MM.1S (cell line): ENCODE data around the gene IGSF6.

Experiments used
- DNase-seq: peaks from one replicate; pipeline ENCODE4 v3.0.0-alpha.2; 2015
- H2AFZ ChIP-seq: fragments of 300-600 bp; sonication (generic); 2 replicates; pipeline ENCODE4 v1.6.0; 2016; ENCODE audit warnings: antibody characterized with exemption, low read length
- H3F3A ChIP-seq: fragments of 300-600 bp; sonication (generic); 2 replicates; pipeline ENCODE4 v1.6.1; 2016; ENCODE audit warnings: mild to moderate bottlenecking, antibody characterized with exemption, low read length, moderate library complexity, mixed read lengths; ENCODE audit not compliant: insufficient read depth
- H3K27ac ChIP-seq: fragments of 300-600 bp; sonication (generic); 2 replicates; pipeline ENCODE4 v1.5.1; 2016; ENCODE audit warnings: mild to moderate bottlenecking, low read length
- H3K27me3 ChIP-seq: fragments of 300-600 bp; sonication (generic); replicated peaks from 2 replicates; pipeline ENCODE4 v1.6.0; 2016; ENCODE audit warnings: low read length; ENCODE audit not compliant: insufficient read depth
- H3K36me3 ChIP-seq: fragments of 300-600 bp; sonication (generic); replicated peaks from 2 replicates; pipeline ENCODE4 v1.6.1; 2016; ENCODE audit warnings: mild to moderate bottlenecking, low read length, mixed read lengths; ENCODE audit not compliant: insufficient read depth
- H3K4me1 ChIP-seq: fragments of 300-600 bp; sonication (generic); 2 replicates; pipeline ENCODE4 v1.6.1; 2016; ENCODE audit warnings: low read length, mixed read lengths
- H3K4me2 ChIP-seq: fragments of 300-600 bp; sonication (generic); 2 replicates; pipeline ENCODE4 v1.6.0; 2016; ENCODE audit warnings: low read depth, low read length
- H3K4me3 ChIP-seq: fragments of 300-600 bp; sonication (generic); 2 replicates; pipeline ENCODE4 v1.5.1; 2016; ENCODE audit warnings: low read length, mixed read lengths
- H3K79me2 ChIP-seq: fragments of 300-600 bp; sonication (generic); 2 replicates; pipeline ENCODE4 v1.6.1; 2016; ENCODE audit warnings: mixed run types, low read length, mixed read lengths
- H3K9ac ChIP-seq: fragments of 300-600 bp; sonication (generic); 2 replicates; pipeline ENCODE4 v1.6.1; 2016; ENCODE audit warnings: low read length, mixed read lengths
- H3K9me2 ChIP-seq: fragments of 300-600 bp; sonication (generic); replicated peaks from 2 replicates; pipeline ENCODE4 v1.6.1; 2016; ENCODE audit warnings: mild to moderate bottlenecking, low read length, mixed read lengths; ENCODE audit not compliant: insufficient read depth
- H3K9me3 ChIP-seq: fragments of 300-600 bp; sonication (generic); replicated peaks from 2 replicates; pipeline ENCODE4 v1.6.1; 2016; ENCODE audit warnings: mild to moderate bottlenecking, low read length, mixed read lengths; ENCODE audit not compliant: insufficient read depth
- H4K20me1 ChIP-seq: fragments of 300-600 bp; sonication (generic); 2 replicates; pipeline ENCODE4 v1.6.1; 2016; ENCODE audit warnings: mild to moderate bottlenecking, low read length, moderate library complexity, mixed read lengths; ENCODE audit not compliant: insufficient read depth
- EZH2 ChIP-seq: fragments of 300-600 bp; sonication (generic); optimal IDR thresholded peaks from 2 replicates; pipeline ENCODE3; 2017; ENCODE audit warnings: low read depth, mild to moderate bottlenecking, antibody characterized with exemption, low read length, mixed read lengths
- EZH2phosphoT487 ChIP-seq: fragments of 300-600 bp; sonication (generic); IDR thresholded peaks from 2 replicates; pipeline ENCODE4 v1.6.1; 2018; ENCODE audit warnings: antibody characterized with exemption, low read length
- TF ChIP-seq, protein P1 (sequence below): fragments of 300-600 bp; sonication (generic); IDR thresholded peaks from 2 replicates; pipeline ENCODE4 v1.5.1; 2016; ENCODE audit warnings: antibody characterized with exemption, low read length, mixed read lengths

IGSF6 gene

DNA sequence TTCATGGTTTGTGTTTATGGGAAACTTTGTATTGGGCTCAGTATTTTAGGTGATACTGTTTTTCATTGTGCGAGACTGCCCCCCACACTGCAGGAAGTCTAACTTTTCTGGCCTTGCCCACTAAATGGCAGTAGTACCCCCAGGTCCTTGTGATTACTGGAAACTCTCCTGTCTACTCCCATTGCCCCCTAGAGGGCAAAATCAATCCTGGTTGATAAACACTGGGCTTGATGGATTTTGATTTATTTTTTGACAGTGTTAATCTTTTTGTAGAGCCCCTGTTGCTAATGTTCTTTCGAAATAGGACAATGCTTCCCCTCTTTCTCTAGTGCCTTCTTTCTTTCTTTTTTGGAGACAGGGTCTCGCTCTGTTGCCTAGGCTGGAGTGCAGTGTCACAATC, 37.5 kb downstream of the IGSF6 start:
- peaks cover 21% of the 10 kb centered on the region for H3K4me1 ChIP-seq
- H3K9me3 ChIP-seq: no peaks in the 10 kb centered on the region
- no peaks in the 10 kb centered on the region for H4K20me1 ChIP-seq
- H3K27me3 ChIP-seq: no peaks in the 10 kb centered on the region
- no peak for DNase-seq
- no peaks in the 10 kb centered on the region for H3K9me2 ChIP-seq
- no peak overlapping the region for H3K27ac ChIP-seq
- H3K4me3 ChIP-seq: no peak overlapping the region
- H3F3A ChIP-seq: peaks cover 11% of the 10 kb centered on the region
- peaks cover 84% of the 10 kb centered on the region for H3K79me2 ChIP-seq
- no peak overlapping the region for H3K9ac ChIP-seq
- H3K4me2 ChIP-seq: no peak overlapping the region
- H3K36me3 ChIP-seq: no peaks in the 10 kb centered on the region
- H2AFZ ChIP-seq: no peak overlapping the region
- TF ChIP-seq, protein P1, sequence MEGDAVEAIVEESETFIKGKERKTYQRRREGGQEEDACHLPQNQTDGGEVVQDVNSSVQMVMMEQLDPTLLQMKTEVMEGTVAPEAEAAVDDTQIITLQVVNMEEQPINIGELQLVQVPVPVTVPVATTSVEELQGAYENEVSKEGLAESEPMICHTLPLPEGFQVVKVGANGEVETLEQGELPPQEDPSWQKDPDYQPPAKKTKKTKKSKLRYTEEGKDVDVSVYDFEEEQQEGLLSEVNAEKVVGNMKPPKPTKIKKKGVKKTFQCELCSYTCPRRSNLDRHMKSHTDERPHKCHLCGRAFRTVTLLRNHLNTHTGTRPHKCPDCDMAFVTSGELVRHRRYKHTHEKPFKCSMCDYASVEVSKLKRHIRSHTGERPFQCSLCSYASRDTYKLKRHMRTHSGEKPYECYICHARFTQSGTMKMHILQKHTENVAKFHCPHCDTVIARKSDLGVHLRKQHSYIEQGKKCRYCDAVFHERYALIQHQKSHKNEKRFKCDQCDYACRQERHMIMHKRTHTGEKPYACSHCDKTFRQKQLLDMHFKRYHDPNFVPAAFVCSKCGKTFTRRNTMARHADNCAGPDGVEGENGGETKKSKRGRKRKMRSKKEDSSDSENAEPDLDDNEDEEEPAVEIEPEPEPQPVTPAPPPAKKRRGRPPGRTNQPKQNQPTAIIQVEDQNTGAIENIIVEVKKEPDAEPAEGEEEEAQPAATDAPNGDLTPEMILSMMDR: no peak; the same call in 1 of the 2 replicates
- TF ChIP-seq EZH2phosphoT487 (no peak), EZH2 (no peak)

DNA sequence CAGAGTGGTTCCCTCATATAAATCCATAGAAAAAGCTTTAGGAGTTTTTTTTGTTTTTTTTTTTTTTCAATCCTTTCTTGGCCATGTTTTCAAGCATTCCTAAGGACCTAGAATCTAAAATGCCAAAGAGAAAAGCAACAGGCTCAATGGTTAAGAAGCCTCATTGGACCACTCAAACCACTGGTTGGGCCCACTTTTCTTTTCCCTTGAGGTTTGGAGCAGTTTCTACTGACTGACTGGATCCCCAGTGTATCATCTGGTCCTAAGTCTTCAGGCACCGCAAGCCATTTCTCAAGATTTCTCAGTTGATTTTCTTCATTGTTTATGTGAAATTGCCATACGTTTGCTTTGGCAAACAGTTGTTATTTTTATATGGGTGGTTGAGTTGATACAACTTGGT, 38.6 kb downstream of the IGSF6 start:
- TF ChIP-seq, protein P1: no peak
- TF ChIP-seq EZH2 (no peak), EZH2phosphoT487 (no peak)
- Histone ChIP-seq H3F3A (peaks cover 11% of the 10 kb centered on the region), H3K9me3 (no peaks in the 10 kb centered on the region), H3K9me2 (no peaks in the 10 kb centered on the region), H3K4me3 (no peak overlapping the region), H3K4me1 (peaks cover 13% of the 10 kb centered on the region), H3K4me2 (no peak overlapping the region), H3K79me2 (peaks cover 93% of the 10 kb centered on the region), H4K20me1 (no peaks in the 10 kb centered on the region), H2AFZ (no peak overlapping the region), H3K9ac (no peak overlapping the region), H3K27me3 (no peaks in the 10 kb centered on the region), H3K27ac (no peak overlapping the region), H3K36me3 (no peaks in the 10 kb centered on the region)
- no peak for DNase-seq

- Histone ChIP-seq H3K27me3 (no peaks in the 10 kb centered on the region), H2AFZ (no peak overlapping the region), H3K36me3 (no peaks in the 10 kb centered on the region), H3K4me1 (peaks cover 9% of the 10 kb centered on the region), H3K9me2 (no peaks in the 10 kb centered on the region), H3K4me2 (no peak overlapping the region), H3K9ac (no peak overlapping the region), H3K4me3 (no peak overlapping the region), H4K20me1 (no peaks in the 10 kb centered on the region), H3K9me3 (no peaks in the 10 kb centered on the region), H3K79me2 (peaks cover 93% of the 10 kb centered on the region), H3K27ac (no peak overlapping the region), H3F3A (peaks cover 9% of the 10 kb centered on the region)
- DNase-seq: no peak
- TF ChIP-seq, protein P1: no peak
- TF ChIP-seq EZH2 (no peak), EZH2phosphoT487 (no peak)
Observed at GRCh38 chr16:21613361-21613760, 39.0 kb downstream of the IGSF6 start.
